NCI-H187 treated with DMSO at 0.1 percent for 48 hours (cell line): ENCODE results near the gene ACLY.
A peak's percentile ranks its signal among the peaks of the same experiment; 100 is the strongest.
"Not testable (repeated sequence)": the region's sequence is repeated elsewhere in the genome, so short reads cannot be mapped to it uniquely, and the experiment has no call there.

Experiments
- DNase-seq: peaks from one replicate; lab custom pipeline; 2025; lab: John Stamatoyannopoulos, UW

Gene ACLY

DNA sequence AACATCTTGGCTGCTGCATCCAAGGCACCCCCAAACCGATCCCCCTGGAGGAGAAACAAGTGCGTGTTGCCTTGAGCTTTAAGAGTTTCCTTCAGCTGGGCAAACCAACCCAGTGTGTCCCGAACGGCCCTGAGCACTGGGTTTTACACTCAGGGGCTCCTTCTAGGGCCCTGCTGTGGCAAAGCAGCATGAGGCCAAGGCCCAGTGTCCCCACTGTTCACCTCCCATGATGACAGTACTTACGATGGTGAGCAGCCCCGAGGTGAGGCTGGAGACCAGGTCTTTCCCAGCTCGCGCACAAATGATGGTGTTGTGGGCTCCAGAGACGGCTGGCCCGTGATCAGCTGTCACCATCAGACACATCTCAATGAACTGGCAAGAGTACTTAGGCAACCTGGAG, 47.0 kb downstream of the ACLY start:
- DNase-seq, result no peak

- DNase-seq, result no peak
Measured at GRCh38 chr17:41870627-41871026, 48.1 kb downstream of the ACLY start.

DNA sequence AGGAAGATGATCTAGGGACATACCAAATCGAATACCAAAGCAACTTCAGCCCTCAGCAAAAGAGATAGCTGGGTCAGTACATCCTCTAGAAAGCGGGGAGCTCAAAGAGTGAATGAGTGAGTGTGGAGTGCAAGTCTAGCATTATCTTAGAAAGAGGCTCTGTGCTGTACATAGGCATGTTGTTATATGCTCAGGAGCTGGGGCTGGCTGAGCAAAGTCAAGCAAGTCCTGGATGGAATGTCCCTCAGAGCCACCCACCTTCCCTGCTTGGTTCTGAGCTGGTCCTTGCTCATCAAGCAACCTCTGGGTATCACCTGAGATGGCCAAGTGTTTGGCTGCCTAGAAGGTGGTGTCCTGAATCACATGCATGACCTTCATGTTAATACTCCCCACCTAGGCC, 48.7 kb downstream of the ACLY start:
- no peak for DNase-seq

DNA sequence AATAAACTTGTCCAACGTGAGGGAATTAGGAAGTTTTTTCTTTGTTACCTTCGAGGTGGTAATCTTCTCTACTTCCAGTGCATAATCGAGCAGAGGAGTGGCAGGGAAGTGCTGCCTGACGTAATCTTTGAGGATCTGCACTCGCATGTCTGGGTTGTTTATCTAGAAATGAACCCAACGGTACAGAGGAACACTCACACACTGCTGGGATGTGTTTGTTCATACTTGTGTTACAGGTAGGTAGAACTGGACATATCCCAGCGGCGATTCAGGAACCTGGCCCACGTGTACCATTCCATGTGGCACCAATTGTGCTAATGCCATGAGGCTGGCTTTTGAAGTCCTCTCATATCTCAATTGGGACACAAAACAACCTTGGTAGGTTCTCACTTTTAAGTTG, 49.3 kb downstream of the ACLY start:
- no peak for DNase-seq

DNA sequence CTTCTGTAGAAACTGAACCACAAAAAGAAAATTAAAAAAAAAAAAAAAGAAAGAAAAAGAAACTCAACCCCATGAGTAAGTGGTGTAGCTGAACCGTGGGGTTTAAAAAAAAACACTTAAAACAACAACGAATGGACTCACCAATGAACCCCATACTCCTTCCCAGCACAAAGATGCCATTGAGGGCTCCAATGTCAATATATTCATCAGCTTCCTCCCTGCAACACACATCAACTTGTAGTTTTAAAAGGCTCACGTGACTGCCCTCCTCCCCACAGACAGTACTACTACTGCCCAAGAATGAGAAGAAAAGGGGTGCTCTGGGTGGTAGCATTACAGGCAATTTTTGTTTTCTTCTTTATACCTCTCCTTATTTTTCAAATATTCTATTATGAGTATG, 50.2 kb downstream of the ACLY start:
- DNase-seq, result no peak

DNA sequence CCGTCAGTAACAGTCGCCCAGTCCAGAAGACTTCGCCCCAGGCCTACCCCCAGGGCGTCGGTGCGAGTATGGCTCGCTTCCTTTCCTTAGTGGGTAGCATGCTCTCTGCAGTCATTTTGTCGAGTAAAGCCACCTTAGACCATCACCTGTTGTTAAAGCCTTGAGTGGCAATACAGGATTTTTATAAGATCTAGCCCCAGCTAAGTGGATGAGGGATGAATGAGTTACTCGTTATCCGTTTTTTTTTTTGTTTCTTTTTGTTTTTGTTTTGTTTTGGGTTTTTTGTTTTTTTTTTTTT, 53.2 kb downstream of the ACLY start:
- DNase-seq, result no peak

DNA sequence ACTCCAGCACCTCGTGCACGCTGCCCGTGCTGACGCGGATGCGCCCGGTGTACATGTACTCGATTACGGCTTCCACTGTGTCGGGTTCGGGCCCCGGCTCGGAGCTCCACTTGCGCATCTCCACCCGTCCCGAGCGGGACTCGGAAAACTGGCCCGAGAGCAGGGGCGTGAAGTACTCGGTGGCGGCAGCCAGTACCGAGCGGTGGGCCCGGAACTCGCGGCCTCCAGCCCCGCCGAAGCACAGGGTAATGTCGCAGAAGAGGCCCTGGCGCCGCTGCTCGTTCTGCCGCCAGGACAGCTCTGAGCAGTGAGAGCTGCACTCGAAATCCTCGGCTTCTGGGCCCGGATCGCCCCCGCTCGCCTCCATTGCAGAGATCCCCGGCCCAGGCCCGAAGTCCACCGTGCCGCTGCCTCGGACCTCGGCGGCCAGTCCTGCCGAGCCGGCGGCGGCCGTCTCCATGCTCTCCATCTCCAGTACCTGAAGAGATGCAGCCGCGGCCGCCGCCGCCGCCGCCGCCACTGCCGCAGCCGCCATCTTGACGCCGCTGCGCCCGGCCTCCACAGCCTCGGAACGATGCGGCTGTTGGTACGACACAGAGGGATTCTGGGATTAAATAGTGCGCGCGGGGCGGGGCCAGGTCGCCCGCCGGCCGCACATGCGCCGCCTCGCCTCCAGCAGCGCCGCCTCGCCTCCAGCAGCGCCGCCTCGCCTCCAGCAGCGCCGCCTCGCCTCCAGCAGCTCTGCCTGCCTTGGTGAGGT, 53.7 kb downstream of the ACLY start, which contains the start of gene KLHL11:
Gene KLHL11 (minus strand): TSS at position 588 of the 760 bp plus-strand sequence. CDS start 53 bp downstream, at position 535.
- DNase-seq, result peak; percentile 51

- DNase-seq, result no peak
Measured at GRCh38 chr17:41864498-41864835, 54.3 kb downstream of the ACLY start.

GRCh38 chr17:41863074-41863848, 55.5 kb downstream of the ACLY start:
- DNase-seq, result no peak

- no peak for DNase-seq
Measured at GRCh38 chr17:41860254-41860931, 58.4 kb downstream of the ACLY start.

GRCh38 chr17:41851382-41851781, 67.4 kb downstream of the ACLY start:
- DNase-seq, result not testable (repeated sequence)

- no peak for DNase-seq
Measured at GRCh38 chr17:41849251-41849990, 69.3 kb downstream of the ACLY start.

- no peak for DNase-seq
Measured at GRCh38 chr17:41848788-41849187, 70.0 kb downstream of the ACLY start.

DNA sequence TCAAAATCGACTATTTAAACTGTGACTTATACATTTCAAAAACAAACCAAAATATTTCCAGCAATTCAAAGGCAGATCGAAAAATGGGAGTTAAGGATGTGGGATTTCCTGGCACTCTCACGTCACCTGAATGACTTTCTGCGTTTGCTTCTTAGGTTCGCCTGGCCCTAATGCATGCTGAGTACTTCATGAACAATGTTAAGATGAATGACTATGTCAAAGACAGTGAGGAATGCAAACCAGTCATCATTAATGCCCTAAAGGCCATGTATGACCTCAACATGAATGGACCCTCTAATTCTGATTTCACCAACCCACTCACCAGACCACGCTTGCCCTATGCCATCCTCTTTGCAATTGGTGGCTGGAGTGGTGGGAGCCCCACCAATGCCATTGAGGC, 73.8 kb downstream of the ACLY start:
- no peak for DNase-seq

DNA sequence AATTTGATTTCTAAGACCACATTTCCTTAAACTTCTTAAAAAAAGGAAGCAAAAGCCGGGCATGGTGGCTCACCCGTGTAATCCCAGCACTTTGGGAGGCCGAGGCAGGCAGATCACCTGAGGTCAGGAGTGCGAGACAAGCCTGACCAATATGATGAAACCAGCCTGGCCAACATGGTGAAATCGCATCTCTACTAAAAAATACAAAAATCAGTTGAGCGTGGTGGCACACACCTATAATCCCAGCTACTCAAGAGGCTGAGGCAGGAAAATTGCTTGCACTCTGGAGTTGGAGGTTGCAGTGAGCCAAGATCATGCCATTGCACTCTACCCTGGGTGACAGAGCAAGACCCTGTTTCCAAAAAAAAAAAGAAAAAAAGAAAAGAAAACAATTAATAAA, 78.0 kb downstream of the ACLY start:
- DNase-seq, result not testable (repeated sequence)

- DNase-seq, result not testable (repeated sequence)
Measured at GRCh38 chr17:41839448-41839847, 79.3 kb downstream of the ACLY start.

DNA sequence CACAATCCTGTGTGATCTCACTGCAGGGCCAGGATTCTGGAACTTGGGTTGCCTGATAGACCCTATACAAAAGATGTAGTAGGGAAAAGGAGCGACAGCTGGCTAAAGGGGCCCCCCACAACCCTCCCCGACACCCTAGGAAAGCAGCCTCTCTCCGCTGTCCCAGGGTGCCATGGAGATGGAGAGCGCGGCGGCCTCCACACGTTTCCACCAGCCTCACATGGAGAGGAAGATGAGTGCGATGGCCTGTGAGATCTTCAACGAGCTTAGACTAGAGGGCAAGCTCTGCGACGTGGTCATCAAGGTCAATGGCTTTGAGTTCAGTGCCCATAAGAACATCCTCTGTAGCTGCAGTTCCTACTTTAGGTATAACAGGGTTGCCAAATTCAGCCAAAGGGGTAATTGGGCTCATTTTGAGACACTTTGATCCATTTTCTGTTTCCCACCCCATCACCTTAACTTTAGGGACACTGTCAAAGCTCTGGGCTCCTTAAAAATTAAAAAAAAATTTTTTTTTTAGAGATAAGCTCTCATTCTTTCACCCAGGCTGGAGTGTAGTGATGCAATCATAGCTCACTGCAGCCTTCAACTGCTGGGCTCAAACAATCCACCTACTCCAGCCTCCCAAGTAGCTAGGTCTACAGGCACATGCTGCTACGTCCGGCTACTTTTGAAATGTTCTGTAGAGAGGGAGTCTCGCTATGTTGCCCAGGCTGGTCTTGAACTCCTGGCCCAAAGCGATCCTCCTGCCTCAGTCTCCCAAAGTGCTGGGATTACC, 80.8 kb downstream of the ACLY start, which contains the start of gene KLHL10:
Gene KLHL10 (plus strand): TSS at position 65 of the 778 bp plus-strand sequence. CDS start 108 bp downstream, at position 173.
- no peak for DNase-seq

GRCh38 chr17:41836550-41837196, 82.1 kb downstream of the ACLY start:
- no peak for DNase-seq

GRCh38 chr17:41835800-41836549, 82.8 kb downstream of the ACLY start, which contains the start of gene NT5C3B:
TSS of gene NT5C3B (minus strand) at chr17:41836232. CDS start at chr17:41836193, 39 bp downstream.
- DNase-seq, result no peak

DNA sequence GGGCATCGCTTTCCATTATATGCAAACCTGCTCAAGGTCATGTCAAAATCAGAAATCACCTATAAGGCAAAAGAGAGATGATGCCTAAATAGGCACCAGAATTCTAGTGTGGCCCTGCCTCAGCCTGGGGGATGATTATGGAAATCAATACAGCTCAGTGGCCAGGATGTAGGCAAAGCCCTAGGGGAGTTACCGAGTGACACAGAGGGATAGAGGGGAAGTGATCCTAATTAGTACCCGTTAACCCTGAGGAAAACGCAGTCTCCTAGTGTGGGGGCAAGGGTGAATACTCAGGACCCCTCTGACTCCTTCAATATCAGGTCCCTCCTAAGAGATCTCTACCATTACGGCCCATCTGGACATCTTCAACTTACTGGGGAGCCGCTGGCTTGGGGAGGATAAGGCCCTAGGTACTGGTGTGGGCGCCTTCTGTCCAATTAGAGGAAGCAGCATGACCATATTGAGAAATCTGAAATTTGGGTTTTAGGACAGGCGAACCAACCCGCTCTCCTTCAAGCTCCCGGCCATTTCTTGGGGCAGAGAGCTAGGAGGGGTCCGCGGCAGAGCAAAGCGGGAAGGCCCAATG, 83.4 kb downstream of the ACLY start:
- no peak for DNase-seq
